PC-3 (cell line): ENCODE data around the gene CC2D2A. TPM values are rescaled to one million over a fixed set of nuclear protein-coding genes. Genes with fewer than 3 reads are reported as not detected.
A peak's percentile ranks its signal among the peaks of the same experiment; 100 is the strongest.

Experiments used
- ATAC-seq: fragments of 200-7000 bp; cut with Tn5 transposase; 2 replicates; pipeline ENCODE4 v1.9.1; 2020; ENCODE audit warnings: mild to moderate bottlenecking, moderate library complexity
- BruUV-seq: library from RNA; stranded (reverse); fragments of 400-500 nt; replicated peaks from 2 replicates; lab custom pipeline; 2021; lab: Mats Ljungman, UMichigan
- CTCF ChIA-PET: fragments of 300-600 bp; sonication (Branson Sonifier 250); formaldehyde crosslinking; loops from one replicate; lab custom pipeline; 2022; ENCODE audit warnings: antibody characterized with exemption; lab: Charles Lee
- POLR2A ChIA-PET: fragments of 300-600 bp; sonication (Branson Sonifier 250); formaldehyde crosslinking; loops from one replicate; lab custom pipeline; 2022; ENCODE audit warnings: antibody characterized with exemption; ENCODE audit not compliant: unreplicated experiment; lab: Charles Lee
- DNase-seq: peaks from one replicate; pipeline ENCODE4 v3.0.0-alpha.2; 2015
- H2AFZ ChIP-seq: fragments of 300-600 bp; sonication (generic); 2 replicates; pipeline ENCODE4 v1.6.0; 2016; ENCODE audit warnings: antibody characterized with exemption, low read length
- H3F3A ChIP-seq: fragments of 300-600 bp; sonication (generic); one replicate; pipeline ENCODE4 v1.6.0; 2017; ENCODE audit warnings: antibody characterized with exemption, low read length, control low read depth, mild to moderate bottlenecking; ENCODE audit not compliant: unreplicated experiment
- H3K27ac ChIP-seq: fragments of 300-600 bp; sonication (generic); 2 replicates; pipeline ENCODE4 v1.5.1; 2016; ENCODE audit warnings: mild to moderate bottlenecking, low read length
- H3K27me3 ChIP-seq: fragments of 300-600 bp; sonication (generic); 2 replicates; pipeline ENCODE4 v1.6.1; 2016; ENCODE audit warnings: low read length, mixed read lengths
- H3K36me3 ChIP-seq: fragments of 300-600 bp; sonication (generic); 2 replicates; pipeline ENCODE4 v1.6.1; 2016; ENCODE audit warnings: low read depth, mixed run types, low read length, mixed read lengths
- H3K4me1 ChIP-seq: fragments of 300-600 bp; sonication (generic); 2 replicates; pipeline ENCODE4 v1.5.1; 2016; ENCODE audit warnings: low read length; ENCODE audit not compliant: insufficient read depth
- H3K4me2 ChIP-seq: fragments of 300-600 bp; sonication (generic); 2 replicates; pipeline ENCODE4 v1.6.0; 2016; ENCODE audit warnings: low read length
- H3K4me3 ChIP-seq: fragments of 300-600 bp; sonication (generic); 2 replicates; pipeline ENCODE4 v1.5.1; 2016; ENCODE audit warnings: mild to moderate bottlenecking, low read length, mixed read lengths
- H3K79me2 ChIP-seq: fragments of 300-600 bp; sonication (generic); 2 replicates; pipeline ENCODE4 v1.6.1; 2017; ENCODE audit warnings: low read length, mixed read lengths
- H3K9ac ChIP-seq: fragments of 300-600 bp; sonication (generic); 2 replicates; pipeline ENCODE4 v1.6.0; 2016; ENCODE audit warnings: mild to moderate bottlenecking, low read length
- H3K9me2 ChIP-seq: fragments of 300-600 bp; sonication (generic); replicated peaks from 2 replicates; pipeline ENCODE4 v1.6.1; 2016; ENCODE audit warnings: mixed run types, low read length, mixed read lengths
- H3K9me3 ChIP-seq: fragments of 300-600 bp; sonication (generic); 2 replicates; pipeline ENCODE4 v1.6.1; 2016; ENCODE audit warnings: low read length, mixed read lengths
- H4K20me1 ChIP-seq: fragments of 300-600 bp; sonication (generic); 2 replicates; pipeline ENCODE4 v1.6.1; 2016; ENCODE audit warnings: low read length, mixed read lengths
- EZH2 ChIP-seq: fragments of 300-600 bp; sonication (generic); IDR thresholded peaks from one replicate; pipeline ENCODE4 v1.6.1; 2017; ENCODE audit warnings: antibody characterized with exemption, mild to moderate bottlenecking, low read length; ENCODE audit not compliant: unreplicated experiment
- EZH2phosphoT487 ChIP-seq: fragments of 300-600 bp; sonication (generic); IDR thresholded peaks from 2 replicates; pipeline ENCODE4 v1.6.1; 2018; ENCODE audit warnings: mild to moderate bottlenecking, antibody characterized with exemption, low read length, borderline replicate concordance
- intact Hi-C: fragments of 100-400 bp; cut with micrococcal nuclease; formaldehyde crosslinking; loops from 2 replicates; pipeline ENCODE4 v1.9.0; 2023
- total RNA-seq: library from RNA; depleted of rRNA; stranded (reverse); fragments of >200 nt; gene quantifications from 2 replicates; pipeline ENCODE4 v1.2.3, GENCODE V29; 2014
- TF ChIP-seq, protein P1 (sequence below): fragments of 300-600 bp; sonication (generic); conservative IDR thresholded peaks from 2 replicates; pipeline ENCODE4 v1.5.1; 2017; ENCODE audit warnings: antibody characterized with exemption, low read depth, mild to moderate bottlenecking, low read length

The CC2D2A gene
- total RNA-seq, 1 experiment from 2014 or later: 13.4 TPM

GRCh38 chr4:15443371-15444160 lies 26.1 kb upstream of the CC2D2A start:
- Histone ChIP-seq H3K4me2 (no peak overlapping the region), H4K20me1 (no peaks in the 10 kb centered on the region), H3K9ac (no peak overlapping the region), H3K4me3 (no peak overlapping the region), H3K27me3 (no peaks in the 10 kb centered on the region), H3K27ac (no peak overlapping the region), H3F3A (no peaks in the 10 kb centered on the region), H3K9me2 (no peaks in the 10 kb centered on the region), H3K9me3 (no peaks in the 10 kb centered on the region), H2AFZ (no peak overlapping the region), H3K4me1 (no peaks in the 10 kb centered on the region), H3K36me3 (no peaks in the 10 kb centered on the region), H3K79me2 (no peaks in the 10 kb centered on the region)
- DNase-seq: no peak
- ChIA-PET CTCF (no interaction called here), POLR2A (no interaction called here)
- intact Hi-C loops: no loop called here
- no TSS peak for BruUV-seq
- ATAC-seq: no peak
- TF ChIP-seq EZH2phosphoT487 (no peak), EZH2 (no peak)
- TF ChIP-seq, protein P1, sequence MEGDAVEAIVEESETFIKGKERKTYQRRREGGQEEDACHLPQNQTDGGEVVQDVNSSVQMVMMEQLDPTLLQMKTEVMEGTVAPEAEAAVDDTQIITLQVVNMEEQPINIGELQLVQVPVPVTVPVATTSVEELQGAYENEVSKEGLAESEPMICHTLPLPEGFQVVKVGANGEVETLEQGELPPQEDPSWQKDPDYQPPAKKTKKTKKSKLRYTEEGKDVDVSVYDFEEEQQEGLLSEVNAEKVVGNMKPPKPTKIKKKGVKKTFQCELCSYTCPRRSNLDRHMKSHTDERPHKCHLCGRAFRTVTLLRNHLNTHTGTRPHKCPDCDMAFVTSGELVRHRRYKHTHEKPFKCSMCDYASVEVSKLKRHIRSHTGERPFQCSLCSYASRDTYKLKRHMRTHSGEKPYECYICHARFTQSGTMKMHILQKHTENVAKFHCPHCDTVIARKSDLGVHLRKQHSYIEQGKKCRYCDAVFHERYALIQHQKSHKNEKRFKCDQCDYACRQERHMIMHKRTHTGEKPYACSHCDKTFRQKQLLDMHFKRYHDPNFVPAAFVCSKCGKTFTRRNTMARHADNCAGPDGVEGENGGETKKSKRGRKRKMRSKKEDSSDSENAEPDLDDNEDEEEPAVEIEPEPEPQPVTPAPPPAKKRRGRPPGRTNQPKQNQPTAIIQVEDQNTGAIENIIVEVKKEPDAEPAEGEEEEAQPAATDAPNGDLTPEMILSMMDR: no peak

DNA sequence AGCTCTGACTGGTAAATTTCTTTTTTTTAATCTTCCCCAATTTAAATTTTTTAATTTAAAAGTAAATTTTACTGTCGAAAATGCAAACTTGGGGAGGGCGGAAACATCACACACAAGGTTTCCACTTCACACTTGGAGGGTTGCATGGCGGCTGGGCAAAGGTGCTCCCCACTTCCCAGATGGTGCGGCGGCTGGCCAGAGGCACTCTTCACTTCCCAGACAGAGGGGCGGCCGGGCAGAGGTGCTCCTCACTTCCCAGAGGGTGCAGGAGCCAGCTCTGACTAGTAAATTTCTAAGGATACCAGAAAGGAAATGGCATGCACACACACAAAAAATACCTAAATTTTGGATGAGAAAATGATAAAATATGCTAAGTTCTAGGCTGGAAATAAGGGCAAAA lies 25.4 kb upstream of the CC2D2A start:
- ChIA-PET CTCF (no interaction called here), POLR2A (no interaction called here)
- H3F3A ChIP-seq: no peaks in the 10 kb centered on the region
- no peak for TF ChIP-seq EZH2phosphoT487
- intact Hi-C loops: no loop called here
- no peaks in the 10 kb centered on the region for H3K9me2 ChIP-seq
- no peak overlapping the region for H3K27ac ChIP-seq
- H3K4me1 ChIP-seq: no peaks in the 10 kb centered on the region
- H3K4me2 ChIP-seq: no peak overlapping the region
- H3K9ac ChIP-seq: no peak overlapping the region
- H3K9me3 ChIP-seq: no peaks in the 10 kb centered on the region
- H3K79me2 ChIP-seq: no peaks in the 10 kb centered on the region
- H3K36me3 ChIP-seq: no peaks in the 10 kb centered on the region
- no peak overlapping the region for H3K4me3 ChIP-seq
- H2AFZ ChIP-seq: no peak overlapping the region
- no peaks in the 10 kb centered on the region for H3K27me3 ChIP-seq
- no peaks in the 10 kb centered on the region for H4K20me1 ChIP-seq
- no peak for ATAC-seq
- no TSS peak for BruUV-seq
- no peak for DNase-seq

- no peak overlapping the region for H3K9ac ChIP-seq
- H3K4me2 ChIP-seq: no peak overlapping the region
- ChIA-PET POLR2A (no interaction called here), CTCF (no interaction called here)
- H4K20me1 ChIP-seq: no peaks in the 10 kb centered on the region
- H3K27me3 ChIP-seq: no peaks in the 10 kb centered on the region
- H3K79me2 ChIP-seq: no peaks in the 10 kb centered on the region
- H3K27ac ChIP-seq: no peak overlapping the region
- intact Hi-C loops: no loop called here
- no TSS peak for BruUV-seq
- H3K4me3 ChIP-seq: no peak overlapping the region
- H3F3A ChIP-seq: no peaks in the 10 kb centered on the region
- no peaks in the 10 kb centered on the region for H3K4me1 ChIP-seq
- H3K9me3 ChIP-seq: no peaks in the 10 kb centered on the region
- H3K36me3 ChIP-seq: no peaks in the 10 kb centered on the region
- DNase-seq (peak; percentile 65), ATAC-seq (no peak)
- no peak overlapping the region for H2AFZ ChIP-seq
- TF ChIP-seq EZH2 (no peak), EZH2phosphoT487 (no peak)
- TF ChIP-seq, protein P1: no peak
- H3K9me2 ChIP-seq: no peaks in the 10 kb centered on the region
These were observed 24.7 kb upstream of the CC2D2A start for GRCh38 chr4:15444879-15445547.
